Gastrocnemius medialis (tissue), 4 donors: ENCODE measurements around the gene CHKA.

ENCODE experiments used
- POLR2A ChIP-seq, 2 donors: fragments of 450-650 bp; IDR thresholded peaks; one replicate each; pipeline ENCODE4 v1.6.1; 2017; ENCODE audit warnings: antibody characterized with exemption in 2 of 2, mild to moderate bottlenecking in 2 of 2, moderate library complexity in 2 of 2
- TF ChIP-seq, protein P1 (sequence below), 5 experiments: fragments of 450-650 bp in 3 of 5; fragments of 200-600 bp in 2 of 5; sonication (generic) in 2 of 5; IDR thresholded peaks in 4 of 5; conservative IDR thresholded peaks in 1 of 5; 1 replicate in 4 of 5; 2 replicates in 1 of 5; pipeline ENCODE4 v1.5.1; 2016 to 2019; ENCODE audit warnings: antibody characterized with exemption in 5 of 5, mild to moderate bottlenecking in 3 of 5, moderate library complexity in 3 of 5

GRCh38 chr11:68083517-68083916 lies 37.7 kb downstream of the CHKA start:
- TF ChIP-seq, protein P1, sequence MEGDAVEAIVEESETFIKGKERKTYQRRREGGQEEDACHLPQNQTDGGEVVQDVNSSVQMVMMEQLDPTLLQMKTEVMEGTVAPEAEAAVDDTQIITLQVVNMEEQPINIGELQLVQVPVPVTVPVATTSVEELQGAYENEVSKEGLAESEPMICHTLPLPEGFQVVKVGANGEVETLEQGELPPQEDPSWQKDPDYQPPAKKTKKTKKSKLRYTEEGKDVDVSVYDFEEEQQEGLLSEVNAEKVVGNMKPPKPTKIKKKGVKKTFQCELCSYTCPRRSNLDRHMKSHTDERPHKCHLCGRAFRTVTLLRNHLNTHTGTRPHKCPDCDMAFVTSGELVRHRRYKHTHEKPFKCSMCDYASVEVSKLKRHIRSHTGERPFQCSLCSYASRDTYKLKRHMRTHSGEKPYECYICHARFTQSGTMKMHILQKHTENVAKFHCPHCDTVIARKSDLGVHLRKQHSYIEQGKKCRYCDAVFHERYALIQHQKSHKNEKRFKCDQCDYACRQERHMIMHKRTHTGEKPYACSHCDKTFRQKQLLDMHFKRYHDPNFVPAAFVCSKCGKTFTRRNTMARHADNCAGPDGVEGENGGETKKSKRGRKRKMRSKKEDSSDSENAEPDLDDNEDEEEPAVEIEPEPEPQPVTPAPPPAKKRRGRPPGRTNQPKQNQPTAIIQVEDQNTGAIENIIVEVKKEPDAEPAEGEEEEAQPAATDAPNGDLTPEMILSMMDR (IDR thresholded peaks at IDR 0.05 in 4 of 5, conservative IDR thresholded peaks at IDR 0.05 in 1 of 5): no peak
- TF ChIP-seq POLR2A (IDR thresholded peaks at IDR 0.05): no peak
